ENCODE results near the gene FASTKD2.
"Not testable (repeated sequence)": the region's sequence is repeated elsewhere in the genome, so short reads cannot be mapped to it uniquely, and the experiment has no call there.

FASTKD2 gene

DNA sequence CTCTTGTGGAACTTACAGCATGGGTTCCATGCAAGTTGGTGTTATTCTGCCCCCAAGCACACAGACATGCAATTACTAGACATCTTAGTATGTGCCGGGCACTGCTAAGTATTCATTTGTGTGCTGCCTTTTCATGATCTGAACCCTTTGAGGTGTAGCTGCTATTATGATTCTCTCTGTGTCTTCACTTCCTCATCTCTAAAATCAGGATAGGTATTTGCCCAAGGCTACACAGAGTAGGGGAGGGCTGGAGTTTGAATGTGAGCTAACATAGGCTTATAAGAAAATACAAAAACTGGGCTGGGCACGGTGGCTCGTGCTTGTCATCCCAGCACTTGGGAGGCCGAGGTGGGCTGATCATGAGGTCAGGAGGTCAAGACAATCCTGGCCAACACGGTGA, 27.2 kb downstream of the FASTKD2 start:
- no peak for DNase-seq

DNA sequence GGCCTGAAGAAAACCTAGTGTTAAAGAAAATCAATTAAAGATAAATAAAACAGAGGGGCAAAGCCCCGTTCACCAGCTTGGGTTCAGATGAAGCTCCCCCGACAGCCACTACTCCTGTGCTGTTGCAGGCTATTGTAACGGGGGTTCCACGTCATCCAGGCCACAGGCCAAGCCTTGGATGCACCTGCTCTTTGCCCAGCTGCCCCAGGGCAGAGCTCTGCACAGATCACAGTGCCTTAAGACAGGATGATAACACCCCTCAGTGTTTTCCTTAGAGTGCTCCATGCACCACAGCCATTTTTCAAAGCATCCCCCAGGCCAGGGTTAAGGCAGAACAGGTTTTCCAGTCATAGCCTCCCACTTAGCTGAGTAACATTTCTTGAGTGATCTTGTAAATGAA, 32.0 kb downstream of the FASTKD2 start:
- DNase-seq: no peak

DNA sequence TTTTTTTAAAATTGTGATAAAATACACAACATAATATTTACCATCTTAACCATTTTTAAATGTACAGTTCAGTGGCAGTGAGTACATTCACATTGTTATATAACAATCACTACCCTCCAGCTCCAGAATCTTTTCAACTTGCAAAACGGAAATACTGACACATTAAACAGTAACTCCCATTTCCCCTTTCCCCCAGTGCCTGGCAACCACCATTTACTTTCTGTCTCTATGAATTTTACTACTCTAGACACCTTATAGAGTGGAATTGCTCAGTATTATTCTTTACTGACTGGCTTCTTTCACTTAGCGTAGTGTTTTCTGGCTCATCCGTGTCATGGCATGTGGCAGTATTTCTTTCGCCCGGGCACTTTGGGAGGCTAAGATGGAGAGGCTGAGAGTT, 32.6 kb downstream of the FASTKD2 start:
- DNase-seq: no peak

DNA sequence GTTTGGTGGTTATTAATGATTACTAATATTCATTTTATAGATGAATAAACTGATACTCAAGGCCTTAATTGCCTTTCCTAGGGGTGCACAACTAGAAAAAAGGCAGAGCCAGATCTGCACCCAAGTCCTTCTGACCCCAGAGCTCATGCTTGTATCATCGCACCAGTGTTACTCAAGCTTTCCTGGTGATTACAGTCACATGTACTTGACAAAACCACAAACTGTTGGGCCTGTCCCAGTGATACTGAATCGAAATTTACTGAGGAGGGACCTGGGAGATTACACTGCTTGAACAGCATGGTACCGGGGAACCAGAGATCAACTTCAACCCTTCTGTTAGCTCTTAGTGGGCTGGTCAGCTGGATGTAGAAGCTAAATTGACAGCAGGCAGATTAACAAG, 33.7 kb downstream of the FASTKD2 start:
- DNase-seq: no peak

DNA sequence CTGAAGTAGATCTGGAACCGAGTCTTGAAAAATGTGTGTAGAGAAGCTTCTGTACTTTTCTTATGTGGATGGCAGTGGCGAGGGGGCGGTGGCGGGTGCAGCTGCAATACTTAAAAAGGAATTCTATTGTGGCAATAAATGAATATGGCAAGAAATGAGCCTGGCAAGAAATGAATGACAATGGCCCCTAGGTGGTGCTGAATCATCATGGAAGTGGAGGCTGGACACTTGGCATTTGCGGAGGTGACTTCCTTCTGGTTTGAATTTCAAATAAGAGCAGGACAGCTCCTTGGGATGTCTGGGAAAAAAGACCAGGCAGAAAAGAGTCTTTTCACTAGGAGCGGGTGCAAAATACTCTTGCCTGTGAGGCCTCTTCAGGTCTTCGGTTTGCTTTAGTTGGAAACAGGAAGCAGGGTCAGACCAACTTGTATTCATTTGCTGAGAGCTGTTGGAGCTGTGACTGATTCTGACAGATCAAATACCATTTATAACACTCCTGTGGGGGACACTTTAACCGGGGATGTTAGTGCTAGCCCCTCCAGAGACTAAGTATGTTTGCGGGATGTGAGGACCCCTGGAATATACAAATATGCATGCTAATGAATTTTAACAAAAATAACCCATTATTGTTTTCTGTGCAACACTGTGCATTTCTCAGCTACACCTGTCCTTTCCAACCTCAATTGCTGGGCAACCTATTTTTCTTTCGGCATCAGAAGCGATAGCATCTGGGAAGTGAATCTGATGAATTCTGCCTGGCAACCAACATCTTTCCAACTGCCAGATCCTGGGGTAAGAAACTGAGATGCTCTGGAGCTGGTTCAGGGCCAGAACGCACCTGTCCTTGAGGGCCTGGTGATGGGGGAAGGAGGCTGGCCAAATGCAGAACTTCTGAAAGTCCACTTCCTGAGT, 35.4 kb downstream of the FASTKD2 start:
- DNase-seq: peak; percentile 92

DNA sequence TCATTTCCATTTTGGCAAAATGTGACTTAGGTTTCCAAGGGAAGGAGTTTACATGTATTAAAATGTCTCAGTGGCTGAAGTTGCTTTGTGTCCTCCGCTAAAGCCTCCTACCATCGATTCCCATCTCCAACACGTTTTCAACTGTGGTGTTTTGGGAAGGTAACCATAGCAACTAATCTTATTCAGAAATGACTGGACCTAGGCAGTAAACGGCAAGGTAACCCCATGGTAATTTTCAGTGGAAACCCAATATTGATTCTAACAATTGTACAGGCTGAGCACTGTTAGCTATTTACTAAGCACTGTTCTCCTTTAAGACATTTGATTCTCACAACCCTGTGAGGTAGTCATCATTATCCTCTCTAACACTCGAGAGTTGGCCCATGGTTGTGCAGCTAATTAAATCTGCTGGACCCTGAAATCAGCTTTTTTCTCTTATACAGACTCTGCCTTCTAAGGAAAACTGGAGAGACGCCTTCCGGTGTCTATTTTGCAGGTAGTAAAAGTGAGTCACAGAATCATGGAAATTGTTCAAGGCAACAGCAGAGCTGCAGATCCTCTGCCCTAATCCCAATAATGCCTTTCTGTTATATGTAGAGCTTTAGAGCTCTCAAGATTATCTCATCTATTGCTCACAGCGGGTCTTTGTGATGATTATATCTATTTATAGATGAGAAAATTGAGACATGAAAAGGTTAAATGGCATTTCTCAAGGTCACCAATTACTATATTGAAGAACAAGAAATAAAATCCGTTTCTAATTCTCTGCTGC, 36.2 kb downstream of the FASTKD2 start:
- DNase-seq: no peak

DNA sequence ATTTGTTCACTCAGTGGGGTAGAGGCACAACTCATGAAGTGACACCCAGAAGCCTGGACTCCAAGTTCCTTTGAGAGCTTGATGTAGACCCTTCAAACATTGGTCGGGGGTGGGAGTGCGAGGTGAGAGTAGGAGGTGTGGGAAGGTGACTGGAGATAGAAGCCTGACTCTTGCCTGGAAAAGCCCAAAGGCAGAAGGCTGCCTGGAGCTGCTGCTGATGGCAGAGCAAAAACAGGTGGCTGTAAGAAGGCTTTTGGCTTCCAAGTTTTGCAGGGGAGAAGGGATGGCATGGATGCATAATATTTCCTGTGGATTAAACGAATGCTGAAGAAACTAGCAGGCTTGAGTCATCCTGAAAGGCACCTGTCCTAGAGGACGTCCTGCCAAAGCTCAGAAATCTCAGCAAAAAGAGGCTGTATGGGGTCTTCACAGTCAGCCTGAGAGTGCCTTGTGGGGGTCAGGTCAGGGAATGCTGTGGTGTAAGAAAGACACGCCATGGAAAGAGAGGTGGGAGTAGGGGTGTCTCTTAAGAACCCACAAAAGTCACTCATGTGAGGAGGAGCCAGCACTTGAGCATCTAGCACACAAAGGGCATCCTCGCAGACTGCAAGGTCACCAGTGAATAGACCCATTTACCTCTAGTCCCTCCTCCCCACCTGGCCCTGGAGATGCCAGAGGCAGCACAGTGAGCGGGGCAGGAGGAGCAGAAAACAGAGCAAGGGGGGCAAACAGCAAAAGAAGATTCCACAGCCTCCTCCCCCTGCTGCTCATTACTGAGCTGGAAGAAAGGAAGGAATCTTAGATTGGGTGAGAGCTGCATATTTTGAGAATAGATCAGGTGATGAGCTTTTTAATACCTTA, 37.5 kb downstream of the FASTKD2 start:
- no peak for DNase-seq

DNA sequence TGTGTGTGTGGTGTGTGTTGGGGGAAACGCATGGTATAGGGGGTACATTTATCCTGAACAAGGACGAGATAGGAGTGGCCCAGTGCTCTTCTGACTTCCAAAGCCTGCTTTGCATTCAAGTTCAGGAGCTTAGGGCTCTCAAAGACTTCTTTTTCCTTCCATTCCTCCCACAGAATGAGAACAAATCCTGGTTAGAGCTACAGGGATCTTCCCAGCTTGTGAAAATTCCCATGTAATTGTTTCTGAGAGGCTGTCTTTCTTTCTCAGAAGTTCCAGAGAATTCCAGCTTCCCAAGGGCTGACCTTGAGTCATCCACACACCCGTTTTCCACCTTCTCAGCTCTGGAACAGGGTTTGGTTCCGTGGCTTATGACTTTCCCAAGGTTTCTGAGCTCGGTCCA, 38.9 kb downstream of the FASTKD2 start:
- DNase-seq: no peak

DNA sequence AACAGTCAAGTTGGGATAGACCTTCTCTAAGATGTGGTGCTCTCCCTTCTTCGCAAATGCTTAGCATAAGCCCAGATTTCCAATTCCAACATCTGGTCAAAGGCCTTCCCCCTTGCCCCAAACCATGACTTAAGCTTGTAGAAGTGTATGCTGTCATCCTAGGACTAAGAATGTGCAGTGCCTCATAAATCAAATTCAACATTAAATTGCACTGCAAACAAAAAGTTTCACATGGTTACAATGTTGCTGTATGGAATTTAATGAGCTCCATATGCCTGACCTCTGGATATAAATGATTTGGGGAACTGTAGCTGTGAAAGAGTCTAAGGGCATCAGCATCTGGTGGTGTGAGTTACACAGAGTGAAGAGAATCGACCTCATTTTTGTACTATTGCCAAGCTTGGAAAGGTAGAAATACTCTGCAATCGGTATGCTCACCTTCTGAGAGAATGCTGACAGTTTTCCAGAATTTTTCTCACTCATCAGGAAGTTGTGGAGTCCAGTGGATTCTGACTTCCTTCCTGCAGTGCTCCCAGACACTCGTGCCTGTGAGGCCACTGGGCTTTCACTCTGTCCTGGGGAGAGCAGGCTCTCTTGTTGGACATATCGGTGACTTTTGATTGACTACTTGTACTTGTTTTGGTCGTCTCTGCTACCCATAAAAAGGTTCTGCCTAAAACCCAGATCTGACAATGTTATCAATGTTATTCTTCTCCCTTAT, 40.6 kb downstream of the FASTKD2 start:
- peak; percentile 81 for DNase-seq

DNA sequence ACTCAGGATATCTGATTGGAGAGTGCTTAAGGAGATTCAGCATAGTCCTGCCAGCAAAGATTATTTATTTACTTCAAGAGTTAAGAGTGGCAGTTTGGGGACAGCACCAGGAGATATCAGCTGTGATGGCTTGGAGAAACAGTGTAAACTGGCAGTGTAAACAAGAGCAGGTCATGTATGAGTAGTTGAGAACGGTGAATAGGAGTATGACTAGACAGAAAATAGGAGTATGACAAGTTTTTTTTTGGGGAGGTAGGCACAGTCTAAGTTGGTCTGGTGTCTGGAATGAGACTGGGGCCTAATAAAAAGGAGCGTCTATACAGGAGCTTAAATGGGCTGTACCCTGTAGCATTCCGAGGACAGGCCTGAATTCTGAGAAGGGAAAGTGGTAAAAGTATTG, 42.2 kb downstream of the FASTKD2 start:
- not testable (repeated sequence) for DNase-seq

DNA sequence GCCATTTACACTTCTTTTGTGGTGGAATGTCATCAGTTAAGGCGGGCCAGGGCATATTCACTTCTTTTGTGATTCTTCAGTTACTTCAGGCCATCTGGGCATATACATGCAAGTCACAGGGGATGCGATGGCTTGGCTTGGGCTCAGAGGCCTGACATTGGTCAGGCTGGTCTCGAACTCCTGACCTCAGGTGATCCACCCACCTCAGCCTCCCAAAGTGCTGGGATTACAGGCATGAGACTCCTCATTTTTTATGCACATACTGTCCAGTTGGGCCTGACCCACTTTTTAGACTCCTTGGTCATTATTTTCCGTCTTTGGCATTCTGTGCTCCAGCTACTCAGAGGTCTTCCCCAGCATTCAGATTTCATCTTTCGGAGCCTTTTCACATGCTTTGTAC, 47.1 kb downstream of the FASTKD2 start:
- not testable (repeated sequence) for DNase-seq

DNA sequence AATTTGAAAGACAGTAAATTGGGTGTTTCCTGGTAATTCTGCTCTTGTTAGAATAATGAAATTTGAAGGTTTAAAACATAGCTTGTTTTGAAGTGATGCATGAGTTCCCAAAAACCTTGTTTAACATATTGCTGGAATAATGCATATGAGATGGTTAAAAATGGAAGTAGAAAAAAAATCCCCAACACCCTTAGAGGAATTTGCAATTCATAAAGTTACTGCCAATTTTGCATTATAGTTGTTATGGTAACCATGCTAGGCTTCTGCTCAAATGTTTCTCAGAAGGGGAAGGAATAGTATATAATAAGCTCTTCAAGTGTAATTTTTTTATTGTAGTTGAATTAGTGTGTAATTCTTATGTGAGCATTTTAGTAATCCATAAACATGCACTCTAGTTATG, 49.1 kb downstream of the FASTKD2 start:
- no peak for DNase-seq

DNA sequence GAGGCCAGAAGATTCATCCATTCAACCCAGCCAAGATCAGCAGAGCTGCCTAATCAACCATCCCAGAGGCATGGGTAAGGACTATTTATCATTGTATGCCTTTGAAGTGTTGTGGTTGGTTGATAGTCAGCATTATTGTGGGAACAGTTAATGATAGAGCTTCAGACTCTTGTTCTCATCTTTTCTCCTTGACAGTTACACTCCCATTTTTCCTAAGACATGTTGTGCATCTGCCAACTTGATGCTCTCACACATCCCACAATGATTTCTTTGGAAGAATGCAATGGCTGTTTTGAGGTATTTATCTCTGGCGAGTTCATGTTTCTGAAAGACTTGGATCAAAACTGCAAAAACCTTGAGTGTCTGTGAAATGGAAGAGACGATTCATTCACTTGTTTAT, 55.4 kb downstream of the FASTKD2 start:
- DNase-seq: no peak

DNA sequence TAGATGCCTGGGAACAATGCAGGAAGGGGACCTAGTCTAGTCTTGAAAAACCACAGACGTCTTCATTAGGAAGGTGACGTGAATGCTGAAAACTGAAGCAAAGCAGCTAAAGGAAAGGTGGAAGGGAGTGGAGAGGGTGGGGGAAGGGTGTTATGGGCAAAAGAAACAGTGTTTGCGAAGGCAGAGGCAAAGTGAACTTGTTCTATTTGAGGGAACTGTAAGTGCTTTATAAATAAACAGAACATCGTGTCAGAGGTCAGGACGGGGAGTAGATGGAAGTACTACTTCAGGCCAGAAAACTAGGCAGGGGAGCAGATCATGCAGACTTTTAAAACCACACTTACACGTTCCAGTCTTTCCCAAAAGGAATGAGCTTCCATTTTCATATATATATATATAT, 57.8 kb downstream of the FASTKD2 start:
- no peak for DNase-seq

DNA sequence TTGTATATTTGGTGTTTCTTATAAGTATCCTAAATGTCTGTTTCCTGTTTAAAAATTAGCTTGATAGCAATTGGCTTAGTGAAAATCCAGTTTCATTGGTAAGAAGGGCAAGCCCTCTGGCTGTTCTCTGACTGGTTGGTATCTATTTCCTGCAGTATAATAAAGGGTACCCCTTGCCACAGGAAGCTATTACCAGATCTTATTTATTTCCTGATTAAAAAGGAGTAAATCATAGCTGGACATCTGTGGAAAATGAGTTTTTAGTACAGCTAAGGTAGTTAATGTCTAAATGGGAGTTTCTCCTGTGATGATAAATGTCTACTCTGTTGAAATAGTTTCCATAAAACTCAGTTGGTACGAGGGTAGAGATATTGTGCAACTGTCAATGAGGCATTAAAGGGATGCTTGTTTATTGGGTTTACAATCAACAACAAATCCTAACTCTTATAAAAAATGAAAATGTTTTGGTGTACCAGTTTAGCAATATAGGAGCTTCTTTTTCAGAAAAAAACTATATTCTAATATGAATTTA, 58.7 kb downstream of the FASTKD2 start:
- DNase-seq: no peak

DNA sequence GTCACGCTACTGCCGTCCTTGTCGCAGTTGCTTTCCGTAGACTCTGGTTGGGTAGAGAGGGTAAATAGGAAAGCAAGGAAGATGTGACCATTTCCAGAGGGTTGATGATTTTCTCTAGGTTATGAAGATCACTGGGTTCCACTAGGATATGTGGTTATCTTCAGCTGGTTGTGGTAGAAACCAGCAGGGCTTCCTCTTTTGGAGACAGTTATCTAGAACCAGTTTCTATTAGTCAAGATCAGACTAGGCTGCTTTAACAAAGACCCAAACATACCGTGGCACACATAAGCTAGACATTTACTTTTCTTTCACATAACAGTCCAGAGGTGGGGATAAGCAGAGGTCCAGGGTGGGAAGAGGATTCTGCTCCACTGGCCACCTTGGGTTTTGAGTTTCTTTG, 59.6 kb downstream of the FASTKD2 start:
- no peak for DNase-seq

DNA sequence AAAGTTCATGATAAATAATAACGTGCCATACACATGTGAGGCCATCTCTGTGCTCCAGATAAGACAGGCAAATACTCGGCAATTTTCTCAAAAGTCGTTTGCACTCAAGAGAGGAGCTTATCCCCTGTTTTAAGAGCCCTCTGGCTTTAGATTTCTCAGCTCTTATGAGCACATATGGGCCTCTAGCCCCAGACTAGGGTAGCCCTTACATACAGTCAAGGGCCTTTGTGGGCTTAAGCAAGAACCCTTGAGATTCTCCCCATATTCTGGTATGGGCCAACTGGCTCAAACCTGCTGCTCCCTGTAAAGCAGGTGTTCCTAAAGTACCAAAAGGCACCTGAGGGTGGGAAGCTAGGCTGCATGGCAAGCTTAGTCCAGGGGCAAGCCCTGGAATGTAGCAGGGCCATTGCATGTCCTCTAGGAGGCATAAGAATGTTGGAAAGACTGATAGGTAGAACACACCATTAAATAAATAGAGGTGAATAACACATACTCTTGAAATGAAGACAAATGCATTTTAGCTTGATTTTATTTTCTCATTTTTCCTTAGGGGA, 66.1 kb downstream of the FASTKD2 start:
- no peak for DNase-seq

DNA sequence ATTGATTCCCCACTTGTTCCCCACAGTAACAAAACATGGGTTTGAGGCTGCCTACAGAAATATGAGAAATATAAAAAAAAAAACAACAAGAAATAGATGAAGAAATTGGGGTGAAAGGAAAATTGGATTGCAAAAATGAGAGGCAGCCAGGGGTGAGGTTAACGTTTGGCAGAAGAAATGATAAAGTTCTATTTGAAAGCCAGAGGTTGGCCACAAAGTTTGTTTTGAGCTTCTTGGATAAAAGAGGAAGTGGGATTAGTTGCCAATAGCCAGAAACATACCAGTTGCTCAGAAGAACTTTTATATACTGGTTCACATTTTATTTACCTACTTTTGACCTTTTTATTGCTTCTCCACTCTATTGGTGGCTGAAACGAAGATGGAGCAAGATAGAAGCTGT, 67.5 kb downstream of the FASTKD2 start:
- DNase-seq: no peak

DNA sequence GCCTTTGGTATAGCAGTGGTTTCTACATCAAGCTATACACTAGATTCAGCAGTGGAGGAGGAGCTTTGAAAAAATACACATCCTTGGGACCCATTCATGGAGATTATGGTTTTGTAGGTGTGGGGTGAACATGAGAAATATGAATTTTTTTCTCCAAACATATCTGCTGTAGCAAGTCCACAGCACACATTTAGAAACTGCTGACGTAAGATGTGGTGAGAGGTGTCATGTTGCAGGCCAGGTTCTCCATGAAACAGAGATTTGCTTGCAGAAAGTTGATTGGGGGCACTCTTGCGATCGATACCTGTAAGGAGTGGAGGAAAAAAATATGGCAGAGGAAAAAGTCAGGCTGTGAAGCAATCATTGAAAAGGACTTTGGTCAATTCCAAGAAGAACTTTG, 67.9 kb downstream of the FASTKD2 start:
- DNase-seq: no peak

DNA sequence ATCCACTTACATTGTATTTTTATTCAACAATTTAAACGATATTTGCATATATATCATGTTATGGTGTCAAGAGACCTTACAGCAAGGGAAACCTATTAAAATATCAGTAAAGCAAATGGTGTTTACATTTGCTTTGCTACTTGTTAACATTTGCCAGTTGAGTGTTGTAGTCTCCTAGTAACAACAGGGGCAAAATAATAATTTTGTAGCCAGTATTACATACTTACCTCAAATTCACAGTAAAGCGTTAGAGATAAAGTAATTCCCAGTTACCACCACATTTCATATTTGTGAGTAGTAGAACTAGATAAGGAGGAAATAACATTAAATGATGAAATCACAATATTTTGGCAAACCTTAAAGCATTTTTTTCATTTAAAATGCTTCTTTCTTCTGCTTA, 71.3 kb downstream of the FASTKD2 start:
- DNase-seq: no peak

DNA sequence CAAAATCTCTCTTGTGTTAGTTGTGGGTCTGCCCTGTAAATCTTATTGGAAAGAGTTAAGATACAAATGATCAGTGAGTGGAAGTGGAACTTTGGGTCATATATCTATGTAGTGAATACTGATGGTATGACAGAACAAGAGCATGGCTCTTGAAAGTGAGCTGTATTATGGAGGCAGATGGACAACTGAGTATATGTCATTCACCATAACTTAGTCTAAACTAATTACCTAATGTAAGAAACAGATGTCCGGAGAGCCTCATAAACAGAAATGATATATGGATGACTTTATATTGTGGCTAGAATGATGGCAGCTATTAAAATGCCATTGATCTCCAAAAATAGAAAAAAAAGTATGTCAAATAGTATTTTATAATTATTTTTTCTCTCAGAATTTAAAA, 72.4 kb downstream of the FASTKD2 start:
- DNase-seq: peak; percentile 85

DNA sequence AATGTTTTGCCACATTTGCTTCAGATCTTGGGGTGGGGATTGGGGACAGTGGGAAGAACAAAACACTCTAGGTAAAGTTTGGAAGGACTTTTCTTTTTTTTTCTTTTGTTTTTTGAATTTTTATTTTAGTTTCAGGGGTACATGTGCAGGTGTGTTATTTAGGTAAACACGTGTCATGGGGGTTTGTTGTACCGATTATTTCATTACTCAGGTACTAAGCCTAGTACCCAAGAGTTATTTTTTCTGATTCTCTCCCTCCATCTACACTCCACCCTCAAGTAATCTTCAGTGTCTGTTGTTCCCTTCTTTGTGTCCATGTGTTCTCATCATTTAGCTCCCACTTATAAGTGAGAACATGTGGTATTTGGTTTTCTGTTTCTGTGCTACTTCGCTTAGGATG, 73.3 kb downstream of the FASTKD2 start:
- no peak for DNase-seq
